Astrocyte (in vitro differentiated cells and primary cell): ENCODE data around the gene EIF2AK2. TPM values are rescaled to one million over a fixed set of nuclear protein-coding genes. Genes with fewer than 3 reads are reported as not detected.

Experiments
- DNase-seq: peaks from one replicate; pipeline ENCODE4 v3.0.0-alpha.2; 2010; ENCODE audit warnings: low read depth
- FAIRE-seq: peaks from 2 replicates; lab custom pipeline; 2011; peaks lifted over from hg19 to GRCh38; lab: Jason Lieb, UNC
- H2AFZ ChIP-seq: 2 replicates; pipeline ENCODE4 v1.6.0; 2012; ENCODE audit warnings: low read depth, low read length, inconsistent platforms
- H3K27ac ChIP-seq: 2 replicates; pipeline ENCODE4 v1.5.1; 2011; ENCODE audit warnings: low read depth, low read length, inconsistent platforms
- H3K27me3 ChIP-seq: 2 replicates; pipeline ENCODE4 v1.6.0; 2011; ENCODE audit warnings: low read length, inconsistent platforms; ENCODE audit not compliant: insufficient read depth
- H3K36me3 ChIP-seq: 2 replicates; pipeline ENCODE4 v1.5.1; 2011; ENCODE audit warnings: low read length, inconsistent platforms; ENCODE audit not compliant: insufficient read depth
- H3K4me1 ChIP-seq: 2 replicates; pipeline ENCODE4 v1.5.1; 2011; ENCODE audit warnings: low read length, inconsistent platforms; ENCODE audit not compliant: insufficient read depth
- H3K4me2 ChIP-seq: 2 replicates; pipeline ENCODE4 v1.6.0; 2012; ENCODE audit warnings: low read length, inconsistent platforms
- H3K4me3 ChIP-seq: 2 replicates; pipeline ENCODE4 v1.5.1; 2011; ENCODE audit warnings: low read depth, mild to moderate bottlenecking, low read length, inconsistent platforms; ENCODE audit not compliant: insufficient read depth
- H3K79me2 ChIP-seq: 2 replicates; pipeline ENCODE4 v1.6.0; 2012; ENCODE audit warnings: mild to moderate bottlenecking, low read length, inconsistent platforms; ENCODE audit not compliant: insufficient read depth
- H3K9ac ChIP-seq: 2 replicates; pipeline ENCODE4 v1.6.0; 2012; ENCODE audit warnings: mild to moderate bottlenecking, low read length, inconsistent platforms
- H3K9me3 ChIP-seq: 2 replicates; pipeline ENCODE4 v1.5.1; 2012; ENCODE audit warnings: low read depth, mild to moderate bottlenecking, low read length, inconsistent platforms; ENCODE audit not compliant: insufficient read depth
- H4K20me1 ChIP-seq: 2 replicates; pipeline ENCODE4 v1.6.0; 2012; ENCODE audit warnings: low read length, inconsistent platforms; ENCODE audit not compliant: insufficient read depth
- H3K27ac Mint-ChIP-seq: one replicate; pipeline ENCODE4 v1.8.0; 2021; ENCODE audit warnings: mild to moderate bottlenecking, mixed read lengths; ENCODE audit not compliant: unreplicated experiment
- H3K27me3 Mint-ChIP-seq: one replicate; pipeline ENCODE4 v1.8.0; 2021; ENCODE audit warnings: low read depth, mixed read lengths; ENCODE audit not compliant: unreplicated experiment
- H3K36me3 Mint-ChIP-seq: one replicate; pipeline ENCODE4 v1.8.0; 2021; ENCODE audit warnings: low read depth, mixed read lengths; ENCODE audit not compliant: unreplicated experiment
- H3K4me1 Mint-ChIP-seq: one replicate; pipeline ENCODE4 v1.8.0; 2021; ENCODE audit warnings: low read depth, mixed read lengths; ENCODE audit not compliant: unreplicated experiment
- H3K4me3 Mint-ChIP-seq: one replicate; pipeline ENCODE4 v1.8.0; 2021; ENCODE audit warnings: mild to moderate bottlenecking, moderate library complexity, mixed read lengths; ENCODE audit not compliant: unreplicated experiment
- H3K9me3 Mint-ChIP-seq: one replicate; pipeline ENCODE4 v1.8.0; 2021; ENCODE audit warnings: mild to moderate bottlenecking, mixed read lengths; ENCODE audit not compliant: unreplicated experiment
- CTCF ChIP-seq: IDR thresholded peaks from 2 replicates; pipeline ENCODE4 v1.5.1; 2011; ENCODE audit warnings: low read depth, mild to moderate bottlenecking, inconsistent platforms, low read length, moderate library complexity; ENCODE audit not compliant: insufficient read depth
- EZH2 ChIP-seq: IDR thresholded peaks from 2 replicates; pipeline ENCODE4 v1.6.1; 2012; ENCODE audit warnings: mild to moderate bottlenecking, low read length, inconsistent platforms; ENCODE audit not compliant: insufficient read depth
- total RNA-seq: library from RNA; stranded (reverse); gene quantifications from 2 replicates; pipeline ENCODE4 v1.2.1, GENCODE V29; 2021

EIF2AK2 gene
- total RNA-seq, 1 donor from 2014 or later, result 147 TPM

DNA sequence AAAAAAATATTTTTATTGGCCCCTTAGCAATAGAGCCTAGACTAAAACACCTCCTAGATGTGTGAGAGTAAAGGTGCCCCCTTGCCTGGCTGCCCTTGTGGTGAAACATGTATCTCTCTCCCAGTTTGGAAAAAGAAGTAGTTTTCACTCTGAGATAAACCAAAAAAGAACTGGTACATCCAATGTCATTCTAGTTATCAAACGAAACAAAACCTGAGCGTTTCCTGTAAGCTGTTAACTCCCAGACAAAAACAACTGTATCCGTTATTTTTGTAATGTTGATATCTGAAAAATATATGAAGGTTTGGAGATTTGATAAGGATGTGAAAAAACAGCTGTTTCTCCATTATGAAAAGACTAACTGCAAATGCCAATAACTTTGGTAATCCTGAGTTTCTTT, 96.9 kb downstream of the EIF2AK2 start:
- no peak overlapping the region for H3K27ac ChIP-seq
- no peaks in the 10 kb centered on the region for H3K27me3 ChIP-seq
- H3K4me3 Mint-ChIP-seq, result no peak overlapping the region
- H3K9ac ChIP-seq, result no peak overlapping the region
- no peak overlapping the region for H3K4me3 ChIP-seq
- no peak for DNase-seq
- H3K36me3 Mint-ChIP-seq, result no peaks in the 10 kb centered on the region
- no peaks in the 10 kb centered on the region for H3K4me1 ChIP-seq
- no peaks in the 10 kb centered on the region for H3K9me3 Mint-ChIP-seq
- TF ChIP-seq CTCF (no peak), EZH2 (no peak)
- H3K36me3 ChIP-seq, result peaks cover 48% of the 10 kb centered on the region
- no peaks in the 10 kb centered on the region for H3K9me3 ChIP-seq
- H3K4me1 Mint-ChIP-seq, result no peaks in the 10 kb centered on the region
- FAIRE-seq, result no peak
- H2AFZ ChIP-seq, result no peak overlapping the region
- no peaks in the 10 kb centered on the region for H4K20me1 ChIP-seq
- no peaks in the 10 kb centered on the region for H3K79me2 ChIP-seq
- H3K27me3 Mint-ChIP-seq, result no peaks in the 10 kb centered on the region
- H3K27ac Mint-ChIP-seq, result no peak overlapping the region
- no peak overlapping the region for H3K4me2 ChIP-seq

DNA sequence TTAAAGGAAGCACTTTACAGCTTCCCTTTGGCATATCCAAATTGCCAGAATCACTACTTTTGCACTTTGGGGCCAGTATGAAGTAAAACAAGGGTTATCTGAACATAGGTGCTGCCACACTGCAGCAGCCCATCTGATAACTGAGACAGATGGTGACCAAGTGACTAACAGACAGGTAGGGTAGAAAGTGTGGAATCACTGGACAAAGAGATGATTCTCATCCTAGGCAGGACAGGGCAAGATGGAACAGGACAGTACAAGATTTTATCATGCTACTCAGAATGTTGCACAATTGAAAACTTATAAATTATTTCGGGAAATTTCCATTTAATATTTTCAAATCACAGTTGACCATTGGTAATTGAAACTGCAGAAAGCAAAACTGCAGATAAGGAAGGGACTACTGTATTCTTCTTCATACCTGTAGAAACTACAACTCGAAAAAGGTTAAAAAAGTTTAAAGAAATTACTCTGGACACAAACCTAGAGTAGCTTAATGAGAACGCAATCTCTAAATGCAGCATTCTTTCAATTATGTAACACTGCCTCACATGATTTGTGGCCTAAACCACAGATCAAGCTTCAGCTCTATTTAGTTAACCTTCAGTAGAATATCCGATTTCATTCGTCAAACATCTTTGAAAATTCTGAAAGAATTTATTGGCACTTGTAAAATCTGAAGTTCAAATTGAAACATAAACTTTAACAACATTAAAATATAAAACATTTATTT, 104.0 kb downstream of the EIF2AK2 start:
- no peaks in the 10 kb centered on the region for H3K4me1 ChIP-seq
- no peak overlapping the region for H2AFZ ChIP-seq
- H3K36me3 ChIP-seq, result peaks cover 41% of the 10 kb centered on the region
- DNase-seq (no peak), FAIRE-seq (no peak)
- no peaks in the 10 kb centered on the region for H4K20me1 ChIP-seq
- H3K27ac ChIP-seq, result no peak overlapping the region
- no peak overlapping the region for H3K27ac Mint-ChIP-seq
- no peaks in the 10 kb centered on the region for H3K27me3 Mint-ChIP-seq
- H3K4me1 Mint-ChIP-seq, result no peaks in the 10 kb centered on the region
- no peaks in the 10 kb centered on the region for H3K27me3 ChIP-seq
- H3K4me2 ChIP-seq, result no peak overlapping the region
- no peaks in the 10 kb centered on the region for H3K9me3 Mint-ChIP-seq
- H3K79me2 ChIP-seq, result no peaks in the 10 kb centered on the region
- no peaks in the 10 kb centered on the region for H3K9me3 ChIP-seq
- H3K4me3 ChIP-seq, result no peak overlapping the region
- H3K4me3 Mint-ChIP-seq, result no peak overlapping the region
- H3K9ac ChIP-seq, result no peak overlapping the region
- TF ChIP-seq EZH2, result no peak
- TF ChIP-seq CTCF, result no peak
- H3K36me3 Mint-ChIP-seq, result peaks cover 2% of the 10 kb centered on the region

Other genes with a start within 250 kb of the EIF2AK2 start
- gene STRN, start 190.4 kb downstream of the EIF2AK2 start, total RNA-seq, result 24.2 and 25.6 TPM in 2 replicates
- gene HEATR5B, start 72.6 kb downstream of the EIF2AK2 start, total RNA-seq, result 15.6 and 15.7 TPM in 2 replicates
- gene GPATCH11, start 72.5 kb downstream of the EIF2AK2 start, total RNA-seq, result 5.5 and 5.7 TPM in 2 replicates
- gene SULT6B1, start 31.7 kb upstream of the EIF2AK2 start, total RNA-seq, result not detected in 2 replicates
- gene CEBPZOS, start 39.5 kb upstream of the EIF2AK2 start, total RNA-seq, result 34.5 and 37.3 TPM in 2 replicates
- gene CEBPZ, start 74.6 kb upstream of the EIF2AK2 start, total RNA-seq, result 47.5 and 48.5 TPM in 2 replicates
- gene NDUFAF7, start 74.7 kb upstream of the EIF2AK2 start, total RNA-seq, result 23.1 and 24.2 TPM in 2 replicates
- gene PRKD3, start 167.9 kb upstream of the EIF2AK2 start, total RNA-seq, result 40.0 and 42.5 TPM in 2 replicates
- 23.1 and 25.2 TPM in 2 replicates for gene QPCT, start 187.7 kb upstream of the EIF2AK2 start, total RNA-seq